GM21619 (cell line): ENCODE data around the gene FAM78A.
"Not testable (repeated sequence)": the region's sequence is repeated elsewhere in the genome, so short reads cannot be mapped to it uniquely, and the experiment has no call there.

ENCODE experiments used
- ATAC-seq: cut with Tn5 transposase; IDR thresholded peaks from one replicate; pipeline ENCODE4 v1.9.1; 2021; ENCODE audit not compliant: unreplicated experiment

The FAM78A gene

GRCh38 chr9:131270171-131271015 is 5.9 kb downstream of the FAM78A start:
- no peak for ATAC-seq

GRCh38 chr9:131266266-131267229 is 9.8 kb downstream of the FAM78A start:
- ATAC-seq = no peak

GRCh38 chr9:131264231-131264630 is 12.1 kb downstream of the FAM78A start:
- ATAC-seq = no peak

- ATAC-seq = no peak
Observed at GRCh38 chr9:131263701-131264100, 12.6 kb downstream of the FAM78A start.

- not testable (repeated sequence) for ATAC-seq
Observed at GRCh38 chr9:131263033-131263343, 13.3 kb downstream of the FAM78A start.

GRCh38 chr9:131262327-131263032 is 13.8 kb downstream of the FAM78A start:
- no peak for ATAC-seq

GRCh38 chr9:131260751-131261452 is 15.4 kb downstream of the FAM78A start:
- no peak for ATAC-seq

- no peak for ATAC-seq
Observed at GRCh38 chr9:131259916-131260597, 16.3 kb downstream of the FAM78A start.

- no peak for ATAC-seq
Observed at GRCh38 chr9:131259432-131259898, 16.8 kb downstream of the FAM78A start.

GRCh38 chr9:131258698-131259431 is 17.4 kb downstream of the FAM78A start:
- no peak for ATAC-seq

GRCh38 chr9:131258186-131258585 is 18.1 kb downstream of the FAM78A start:
- no peak for ATAC-seq

GRCh38 chr9:131257266-131258025 is 18.9 kb downstream of the FAM78A start:
- no peak for ATAC-seq

- ATAC-seq = no peak
Observed at GRCh38 chr9:131255676-131256197, 20.6 kb downstream of the FAM78A start.

- ATAC-seq = no peak
Observed at GRCh38 chr9:131254626-131255025, 21.7 kb downstream of the FAM78A start.

GRCh38 chr9:131253891-131254491 is 22.3 kb downstream of the FAM78A start:
- no peak for ATAC-seq

GRCh38 chr9:131252120-131252519 is 24.2 kb downstream of the FAM78A start:
- ATAC-seq = peak; percentile 7

GRCh38 chr9:131246618-131247017 is 29.7 kb downstream of the FAM78A start:
- no peak for ATAC-seq

GRCh38 chr9:131244331-131244730 is 32.0 kb downstream of the FAM78A start:
- ATAC-seq = not testable (repeated sequence)
